Erythroblast (primary cell): Measurements from ENCODE around the gene ARL2.
"Not testable (repeated sequence)": the region's sequence is repeated elsewhere in the genome, so short reads cannot be mapped to it uniquely, and the experiment has no call there.

ENCODE experiments used
- DNase-seq, 2 experiments: peaks; one replicate each; lab custom pipeline; 2025; lab: John Stamatoyannopoulos, UW
- GATA1 ChIP-seq: IDR thresholded peaks from 2 replicates; pipeline ENCODE4 v1.6.1; 2011; ENCODE audit warnings: low read depth, mild to moderate bottlenecking, control low read depth, low read length, moderate library complexity
- POLR2A ChIP-seq: IDR thresholded peaks from 2 replicates; pipeline ENCODE4 v1.6.1; 2011; ENCODE audit warnings: mild to moderate bottlenecking, low read length

Gene ARL2

DNA sequence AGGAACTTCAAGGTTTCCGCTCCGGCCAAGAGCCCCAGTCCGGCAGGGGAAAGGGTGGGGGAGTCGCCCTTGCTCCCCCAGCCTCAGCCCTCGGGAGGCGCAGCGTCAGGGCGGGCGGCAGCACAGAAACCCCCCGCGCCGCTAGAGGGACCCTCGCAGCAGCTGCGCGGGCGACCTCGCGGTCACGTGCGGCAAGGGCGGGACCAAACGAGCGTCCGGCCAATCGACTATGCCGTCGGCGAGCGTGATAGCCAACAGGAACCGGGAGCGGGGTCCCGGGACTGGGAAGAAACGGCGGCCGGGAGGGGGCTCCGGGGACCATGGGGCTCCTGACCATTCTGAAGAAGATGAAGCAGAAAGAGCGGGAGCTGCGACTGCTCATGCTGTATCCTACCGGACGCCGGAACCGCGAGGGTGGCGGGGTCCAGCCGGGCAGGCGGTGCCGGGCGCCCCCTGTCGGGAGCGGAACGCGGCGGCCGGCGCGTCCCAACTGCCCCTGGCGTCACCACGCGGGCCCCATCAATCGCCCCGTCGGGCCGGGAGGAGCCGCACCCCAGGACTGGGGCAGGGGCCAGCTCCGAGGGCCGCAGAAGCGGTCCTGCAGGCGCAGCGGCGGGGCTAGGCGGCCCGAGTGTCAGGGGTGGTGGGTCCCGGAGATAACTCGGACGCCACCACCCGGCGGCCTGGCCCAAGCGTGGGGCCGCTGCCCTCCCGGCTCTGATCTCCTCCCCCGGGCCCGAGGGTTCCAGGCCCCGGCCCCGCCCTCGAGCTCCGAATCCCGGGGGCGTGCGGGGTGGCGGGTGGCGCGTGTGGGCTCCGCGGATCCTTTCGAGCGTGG lies at the start of gene ARL2:
Gene ARL2, plus strand, starts transcription at position 273 of the 838 bp plus-strand sequence. Its CDS starts 48 bp downstream, at position 321.
- TF ChIP-seq POLR2A, result peak; percentile 59
- TF ChIP-seq GATA1, result no peak
- peak; percentile 93 to 95 for DNase-seq

DNA sequence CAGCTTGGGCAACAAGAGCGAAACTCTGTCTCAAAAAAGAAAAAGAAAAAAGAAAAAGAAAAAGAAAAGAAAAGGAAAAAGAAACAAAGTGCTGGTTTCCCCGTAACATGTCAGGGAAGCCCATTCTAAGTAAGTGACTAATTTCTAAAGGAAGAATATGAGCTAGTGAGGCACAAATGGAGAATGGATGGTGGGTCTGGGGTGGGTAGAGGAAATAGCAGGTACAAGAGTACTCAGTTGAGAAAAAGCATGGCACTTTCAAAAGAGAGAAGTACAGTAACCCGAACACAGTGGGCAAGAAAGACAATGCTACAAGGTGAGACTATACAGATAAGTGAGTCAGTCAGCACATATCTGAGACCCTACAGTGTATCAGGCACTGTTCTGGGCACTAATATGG lies 46.6 kb upstream of the ARL2 start:
- TF ChIP-seq POLR2A, result no peak
- TF ChIP-seq GATA1, result no peak
- DNase-seq, result no peak

DNA sequence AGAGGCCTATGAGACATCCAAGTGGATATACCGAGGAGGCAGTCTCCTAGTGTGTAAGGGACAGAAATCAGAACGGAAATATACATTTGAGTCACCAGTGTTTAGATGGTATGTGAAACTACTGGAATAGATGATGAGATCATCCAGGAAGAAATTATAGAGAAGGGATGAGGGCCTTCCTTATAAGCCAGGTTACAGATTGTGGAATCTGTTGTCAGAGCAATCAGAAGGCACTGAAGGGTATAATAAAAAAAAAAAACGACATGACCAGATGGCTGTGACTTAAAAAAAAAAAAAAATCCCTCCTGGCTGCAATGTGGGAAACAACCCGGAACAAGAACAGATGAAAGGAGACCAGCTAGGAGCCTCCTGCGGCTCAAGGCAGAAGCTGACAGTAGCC lies 44.8 kb upstream of the ARL2 start:
- no peak for DNase-seq
- no peak for TF ChIP-seq GATA1
- no peak for TF ChIP-seq POLR2A

DNA sequence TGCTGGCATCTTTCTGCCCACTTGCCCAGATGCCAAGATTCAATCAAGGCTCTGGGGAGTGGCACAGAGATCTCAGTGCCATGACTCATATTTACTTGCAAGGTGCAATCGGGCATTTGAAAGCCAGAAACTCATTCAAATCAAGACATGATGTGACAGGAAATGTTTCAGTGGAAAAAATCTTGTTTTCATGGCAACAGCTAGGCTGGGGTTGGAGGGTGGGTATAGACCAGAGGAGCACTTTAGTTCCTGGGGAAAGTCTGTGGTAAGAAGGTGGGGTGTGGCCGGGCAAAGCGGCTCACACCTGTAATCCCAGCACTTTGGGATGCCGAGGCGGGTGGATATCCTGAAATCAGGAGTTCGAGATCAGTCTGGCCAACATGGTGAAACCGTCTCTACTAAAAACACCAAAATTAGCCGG lies 43.2 kb upstream of the ARL2 start:
- no peak for DNase-seq
- no peak for TF ChIP-seq GATA1
- no peak for TF ChIP-seq POLR2A

DNA sequence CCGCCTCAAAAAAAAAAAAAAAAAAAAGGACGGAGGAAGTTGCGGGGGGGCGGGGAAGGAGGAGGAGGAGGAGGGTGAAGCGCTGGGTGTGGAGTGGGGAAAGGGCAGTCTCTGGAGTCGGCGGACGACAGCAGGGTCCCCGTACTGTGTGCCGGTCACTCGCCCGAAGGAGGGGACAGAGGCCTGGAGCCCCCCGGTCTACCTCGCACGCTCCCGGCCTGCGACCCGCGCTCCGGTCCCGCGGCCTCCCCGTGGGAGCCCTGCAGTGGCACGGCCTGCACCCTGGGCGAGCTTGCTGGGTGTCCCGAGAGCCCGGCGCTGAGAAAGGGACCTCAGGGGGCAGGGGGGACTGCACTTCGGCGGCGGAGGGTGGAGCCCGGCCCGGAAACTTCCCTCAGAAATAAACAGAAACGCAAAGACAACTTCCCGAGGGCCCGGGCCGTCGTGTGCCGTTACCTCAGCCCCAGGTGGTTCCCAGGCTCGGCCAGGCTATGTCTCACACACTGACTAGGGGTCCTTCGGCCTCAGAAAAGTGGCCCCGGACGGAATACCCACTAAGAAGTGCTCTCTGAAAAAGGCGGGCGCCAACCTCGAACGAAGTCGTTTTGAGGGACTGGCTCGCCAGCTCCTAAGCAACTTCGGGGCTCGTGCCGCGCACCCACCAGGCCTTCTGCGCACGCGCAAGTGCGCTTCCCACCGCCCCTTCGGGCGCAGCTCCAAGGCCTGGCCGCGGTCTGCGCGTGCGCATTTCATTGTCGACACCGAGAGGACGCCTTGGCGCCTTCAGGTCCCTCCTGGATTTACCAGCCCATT lies 42.3 kb upstream of the ARL2 start, which contains the start of gene MAJIN:
Gene MAJIN, minus strand, starts transcription at position 688 of the 813 bp plus-strand sequence. CDS start 12,703 bp downstream, outside the sequence.
- DNase-seq, result peak; percentile 85 to 91
- TF ChIP-seq GATA1, result no peak
- no peak for TF ChIP-seq POLR2A

GRCh38 chr11:64974124-64974523 lies 39.8 kb upstream of the ARL2 start:
- TF ChIP-seq POLR2A (no peak), GATA1 (no peak)
- no peak for DNase-seq

DNA sequence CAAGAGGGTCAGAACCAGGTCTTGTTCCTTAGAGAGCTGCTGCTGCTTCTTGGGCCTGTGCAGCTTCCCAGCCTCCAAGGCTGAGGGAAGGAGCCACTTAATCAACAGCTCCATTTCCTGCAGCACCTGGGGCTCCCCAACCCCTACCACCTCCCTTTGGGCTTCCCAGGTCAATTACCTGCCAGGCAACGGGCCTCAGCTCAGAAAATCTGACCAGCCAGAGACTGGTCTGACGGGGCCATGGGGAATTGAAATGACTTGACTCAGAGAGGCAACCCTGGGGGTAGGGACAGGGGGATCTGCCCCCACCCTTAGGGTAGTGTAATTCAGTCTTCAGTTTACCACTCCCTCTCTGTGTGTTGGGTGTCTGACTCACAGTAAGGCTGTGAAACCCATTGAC lies 37.3 kb upstream of the ARL2 start:
- TF ChIP-seq POLR2A (no peak), GATA1 (no peak)

GRCh38 chr11:64983339-64983738 lies 30.6 kb upstream of the ARL2 start:
- not testable (repeated sequence) for DNase-seq

More for the DNA sequence above, 37.3 kb upstream of the ARL2 start:
- DNase-seq, result no peak

GRCh38 chr11:64987998-64988854 lies 25.7 kb upstream of the ARL2 start:
- TF ChIP-seq POLR2A (no peak), GATA1 (no peak)

DNA sequence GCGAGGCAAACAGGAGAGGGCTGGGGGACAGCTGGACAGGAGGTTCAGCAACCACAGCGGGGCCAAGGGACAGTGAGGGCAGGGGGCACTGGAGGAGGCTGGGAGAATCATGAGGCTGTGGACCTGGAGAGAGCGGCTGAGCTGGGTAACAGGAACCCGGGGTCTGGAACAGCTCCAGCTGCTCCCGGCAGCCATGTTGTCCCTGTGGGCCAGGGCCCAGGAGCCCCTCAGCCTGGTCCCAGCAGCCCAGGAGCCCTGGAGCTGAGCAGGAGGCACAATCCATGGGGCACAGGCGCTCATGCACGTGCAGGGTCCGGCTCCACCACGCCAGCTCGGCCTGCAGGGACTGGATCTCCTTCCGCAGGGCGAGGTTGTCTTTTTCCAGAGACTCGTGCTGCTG lies 24.5 kb upstream of the ARL2 start:
- no peak for DNase-seq
- TF ChIP-seq POLR2A, result no peak
- TF ChIP-seq GATA1, result no peak

More at GRCh38 chr11:64987998-64988854, 25.7 kb upstream of the ARL2 start:
- DNase-seq, result no peak

- TF ChIP-seq GATA1 (no peak), POLR2A (no peak)
- no peak for DNase-seq
Measured at GRCh38 chr11:64990222-64990923, 23.6 kb upstream of the ARL2 start.

DNA sequence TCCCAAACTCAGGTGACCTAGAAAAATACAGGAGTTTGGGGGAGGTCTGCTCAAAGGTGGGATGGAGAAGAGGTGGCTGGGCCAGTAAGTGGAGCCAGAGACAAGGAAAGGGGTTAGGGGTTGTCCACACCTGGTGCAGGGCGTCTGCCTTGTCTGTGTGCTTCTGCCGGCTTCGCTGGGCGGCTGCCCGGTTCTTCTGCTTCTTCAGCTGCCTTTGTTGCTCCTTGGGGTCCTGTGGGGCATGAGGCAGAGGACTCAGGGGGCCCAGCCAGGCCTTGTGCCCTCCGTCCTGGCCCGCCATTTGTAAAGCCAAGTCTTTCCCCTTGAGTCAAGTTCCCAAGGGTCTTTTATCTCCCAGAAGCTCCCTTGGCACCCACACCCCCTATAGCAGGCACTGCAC lies 19.6 kb upstream of the ARL2 start:
- DNase-seq, result no peak
- TF ChIP-seq POLR2A, result no peak
- TF ChIP-seq GATA1, result no peak

GRCh38 chr11:64996327-64996709 lies 17.6 kb upstream of the ARL2 start:
- TF ChIP-seq GATA1 (no peak), POLR2A (no peak)
- no peak for DNase-seq
